Activated CD8-positive, alpha-beta memory T cell treated with anti-CD3 and anti-CD28 coated beads, Interleukin-2, amount 10 ng/mL, durations not matched to agents 7 days and 5 days (primary cell): ENCODE measurements around the gene DHX15. TPM values are rescaled to one million over a fixed set of nuclear protein-coding genes. Genes with fewer than 3 reads are reported as not detected.
"Not testable (repeated sequence)": the region's sequence is repeated elsewhere in the genome, so short reads cannot be mapped to it uniquely, and the experiment has no call there.

Experiments
- ATAC-seq: fragments of 150-1000 bp; cut with Tn5 transposase; one replicate; pipeline ENCODE4 v1.10.0; 2021; ENCODE audit warnings: moderate library complexity
- CTCF ChIA-PET: fragments of 350-600 bp; sonication (Branson Sonifier 250); formaldehyde crosslinking; loops from one replicate; lab custom pipeline; 2021; ENCODE audit warnings: antibody characterized with exemption; lab: Charles Lee
- DNase-seq: peaks from one replicate; pipeline ENCODE4 v3.0.0-alpha.2; 2020
- H3K27ac Mint-ChIP-seq: one replicate; pipeline ENCODE4 v1.8.0; 2021; ENCODE audit warnings: mild to moderate bottlenecking, mixed read lengths
- H3K27me3 Mint-ChIP-seq: one replicate; pipeline ENCODE4 v1.8.0; 2021; ENCODE audit warnings: mixed read lengths
- H3K36me3 Mint-ChIP-seq: one replicate; pipeline ENCODE4 v1.8.0; 2021; ENCODE audit warnings: mild to moderate bottlenecking, mixed read lengths
- H3K4me1 Mint-ChIP-seq: one replicate; pipeline ENCODE4 v1.8.0; 2021; ENCODE audit warnings: mixed read lengths
- H3K4me3 Mint-ChIP-seq: one replicate; pipeline ENCODE4 v1.8.0; 2021; ENCODE audit warnings: mild to moderate bottlenecking, moderate library complexity, mixed read lengths
- H3K9me3 Mint-ChIP-seq: one replicate; pipeline ENCODE4 v1.8.0; 2022; ENCODE audit warnings: low read depth, mixed read lengths
- total RNA-seq, 2 experiments: library from RNA; stranded (reverse); gene quantifications; one replicate each; pipeline ENCODE4 v1.2.3, GENCODE V29; 2021

Gene DHX15
- total RNA-seq, 2 experiments from 2014 or later, result 180 to 196 TPM

DNA sequence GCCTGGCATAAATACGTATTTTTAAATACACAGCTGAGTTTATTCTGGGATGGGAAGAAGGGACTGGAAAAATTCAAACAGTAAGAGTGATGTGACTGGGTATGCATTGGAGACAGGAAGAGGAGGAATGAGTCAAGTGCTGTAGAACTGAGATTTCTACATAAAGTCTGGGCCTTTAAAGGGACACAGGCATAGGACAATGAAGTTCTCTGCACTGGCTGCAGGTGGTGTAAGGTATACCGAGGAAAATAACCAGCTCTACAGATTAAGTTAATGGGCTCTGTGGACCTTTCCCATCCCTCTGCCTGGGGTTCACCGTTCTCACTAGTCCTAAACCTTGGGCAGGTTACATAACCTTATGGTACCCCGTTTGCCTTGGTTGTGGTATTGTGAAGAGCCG, 68.7 kb downstream of the DHX15 start:
- ATAC-seq, result no peak

DNA sequence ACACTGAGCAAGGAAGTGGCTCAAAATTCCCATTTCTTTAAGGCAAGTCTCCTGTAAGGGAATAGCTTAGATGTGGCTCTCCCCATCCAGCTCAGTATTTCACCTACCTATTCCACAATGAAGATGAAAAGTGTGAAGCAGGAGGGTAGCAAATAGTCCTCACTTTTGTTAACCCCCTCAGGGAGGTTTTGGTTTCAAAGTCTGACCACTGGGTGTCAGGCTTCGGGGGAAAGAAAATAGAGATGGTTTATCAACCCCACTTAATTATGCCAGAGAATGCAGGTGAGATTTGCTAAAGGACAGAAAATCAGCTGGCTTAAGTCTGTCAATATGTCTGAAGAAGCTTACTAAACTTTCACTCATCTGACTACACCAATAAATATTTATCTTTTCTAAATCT, 69.5 kb downstream of the DHX15 start:
- no peak overlapping the region for H3K27ac Mint-ChIP-seq
- ATAC-seq, result no peak
- DNase-seq, result no peak
- H3K27me3 Mint-ChIP-seq, result no peaks in the 10 kb centered on the region
- H3K36me3 Mint-ChIP-seq, result peaks cover 24% of the 10 kb centered on the region
- H3K9me3 Mint-ChIP-seq, result no peaks in the 10 kb centered on the region
- CTCF ChIA-PET, result interaction anchor here (0.7 to 2.0 kb wide), 5 partner anchors 10 to 37 kb away, joined by 3 to 12 read pairs (median 3); no protein-coding TSS in a partner anchor
- H3K4me1 Mint-ChIP-seq, result peaks cover 2% of the 10 kb centered on the region
- no peak overlapping the region for H3K4me3 Mint-ChIP-seq

More for the DNA sequence above, 68.7 kb downstream of the DHX15 start:
- Mint-ChIP-seq H3K4me3 (no peak overlapping the region), H3K27me3 (no peaks in the 10 kb centered on the region), H3K36me3 (peaks cover 30% of the 10 kb centered on the region), H3K4me1 (peaks cover 4% of the 10 kb centered on the region), H3K9me3 (no peaks in the 10 kb centered on the region), H3K27ac (no peak overlapping the region)
- CTCF ChIA-PET, result interaction anchor here (1.8 to 2.0 kb wide), 2 partner anchors 9 to 36 kb away, joined by 4 to 12 read pairs; no protein-coding TSS in a partner anchor
- DNase-seq, result no peak

DNA sequence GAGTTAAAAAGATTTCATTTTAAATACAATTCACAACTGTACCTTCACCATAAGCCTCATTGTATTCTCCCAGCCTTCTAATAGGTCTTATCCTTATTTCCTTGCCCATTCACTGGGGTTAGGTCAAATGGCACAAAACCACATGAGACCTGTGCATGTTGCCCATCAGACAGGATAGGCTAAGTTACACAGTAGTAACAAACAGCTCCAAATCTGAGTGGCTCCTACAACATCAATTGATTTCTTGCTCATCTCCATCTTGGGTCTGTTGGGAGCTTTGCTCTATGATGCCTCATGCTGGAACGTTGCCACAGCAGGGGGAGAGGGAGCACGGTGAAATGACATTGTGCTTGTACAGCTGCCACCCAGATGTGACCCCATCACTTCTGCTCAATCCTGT, 70.6 kb downstream of the DHX15 start:
- CTCF ChIA-PET, result interaction anchor here (1.3 kb wide), 2 partner anchors 15 to 25 kb away, joined by 3 to 4 read pairs; no protein-coding TSS in a partner anchor
- no peaks in the 10 kb centered on the region for H3K9me3 Mint-ChIP-seq
- no peak overlapping the region for H3K4me3 Mint-ChIP-seq

DNA sequence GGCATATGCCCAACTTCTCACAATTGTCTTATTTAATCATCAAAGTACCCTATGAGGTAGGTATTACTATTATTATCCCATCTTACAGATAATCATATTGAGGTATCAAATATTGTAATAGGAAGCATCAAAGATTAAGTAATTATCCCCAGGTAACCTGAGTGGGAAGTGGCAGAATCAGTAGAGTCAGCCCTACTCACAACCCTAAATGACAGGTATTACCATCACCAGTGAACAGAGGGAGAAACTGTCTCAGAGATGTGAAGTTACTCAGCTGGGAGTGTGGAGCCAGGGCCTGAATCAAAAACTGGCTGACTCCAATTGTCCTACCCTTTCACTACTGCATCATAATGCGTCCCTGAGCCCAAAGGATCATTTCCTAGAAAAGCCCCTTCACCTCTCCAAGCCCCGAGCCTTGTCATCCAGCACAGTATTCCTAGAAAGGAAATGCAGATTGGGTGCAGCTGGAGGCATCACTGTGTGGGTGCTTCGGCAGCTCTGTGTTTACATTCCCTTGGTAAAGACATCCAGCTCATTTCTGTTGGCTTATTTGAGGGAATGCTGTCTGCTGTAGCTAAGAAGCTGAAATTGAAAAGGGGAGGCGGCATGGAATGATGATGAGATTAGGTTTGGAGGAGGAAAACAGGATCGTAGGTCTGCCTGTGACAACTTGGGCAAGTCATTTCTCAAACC, 72.8 kb downstream of the DHX15 start:
- CTCF ChIA-PET, result no interaction called here
- no peaks in the 10 kb centered on the region for H3K27me3 Mint-ChIP-seq
- ATAC-seq, result no peak
- DNase-seq, result no peak
- peaks cover 10% of the 10 kb centered on the region for H3K36me3 Mint-ChIP-seq
- H3K27ac Mint-ChIP-seq, result no peak overlapping the region
- no peaks in the 10 kb centered on the region for H3K4me1 Mint-ChIP-seq
- H3K4me3 Mint-ChIP-seq, result no peak overlapping the region
- H3K9me3 Mint-ChIP-seq, result no peaks in the 10 kb centered on the region

More for the DNA sequence above, 70.6 kb downstream of the DHX15 start:
- H3K4me1 Mint-ChIP-seq, result no peaks in the 10 kb centered on the region
- ATAC-seq, result no peak
- no peaks in the 10 kb centered on the region for H3K27me3 Mint-ChIP-seq
- no peak for DNase-seq
- peaks cover 17% of the 10 kb centered on the region for H3K36me3 Mint-ChIP-seq
- H3K27ac Mint-ChIP-seq, result no peak overlapping the region

DNA sequence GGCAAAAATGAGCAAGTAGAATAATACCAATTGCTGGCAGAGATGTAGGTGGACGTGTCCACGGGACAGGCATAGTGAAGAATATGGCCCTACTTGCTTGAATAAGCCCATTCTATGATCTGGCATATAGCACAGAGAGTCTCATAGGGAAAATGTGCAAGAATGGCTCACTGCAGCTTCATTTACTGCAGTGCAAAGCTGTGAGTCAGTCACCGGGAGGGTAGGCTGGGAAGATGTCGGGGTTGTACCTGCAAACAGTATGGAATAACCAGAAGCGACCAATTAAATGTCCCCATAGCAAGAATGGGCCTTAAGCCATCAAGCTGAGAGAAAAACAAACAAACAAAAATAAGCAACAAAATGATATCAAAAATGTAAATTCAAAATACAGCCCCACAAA, 74.3 kb downstream of the DHX15 start:
- Mint-ChIP-seq H3K27ac (no peak overlapping the region), H3K36me3 (peaks cover 6% of the 10 kb centered on the region), H3K4me1 (no peaks in the 10 kb centered on the region), H3K4me3 (no peak overlapping the region), H3K9me3 (no peaks in the 10 kb centered on the region), H3K27me3 (no peaks in the 10 kb centered on the region)
- ATAC-seq, result no peak
- DNase-seq, result no peak
- CTCF ChIA-PET, result no interaction called here

DNA sequence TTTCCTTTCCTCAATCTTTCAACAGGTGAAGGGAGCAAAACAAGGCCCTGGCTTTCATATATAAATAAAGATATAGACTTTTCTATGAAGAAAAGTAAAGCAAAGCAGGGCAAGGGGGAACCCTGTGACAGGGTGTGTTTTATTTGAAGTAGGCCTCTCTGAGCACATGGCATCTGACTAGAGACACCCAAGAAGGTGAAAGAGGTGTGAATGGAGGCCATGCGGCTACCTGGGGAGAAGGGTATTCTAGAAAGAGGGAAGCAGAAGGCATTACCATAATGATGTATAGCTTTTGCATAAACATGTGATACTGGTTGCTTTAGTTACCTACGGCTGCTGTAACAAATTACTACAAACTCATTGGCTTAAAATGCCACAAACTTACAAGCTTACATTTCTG, 75.8 kb downstream of the DHX15 start:
- Mint-ChIP-seq H3K4me1 (no peaks in the 10 kb centered on the region), H3K4me3 (no peak overlapping the region), H3K27ac (no peak overlapping the region), H3K27me3 (no peaks in the 10 kb centered on the region), H3K9me3 (no peaks in the 10 kb centered on the region), H3K36me3 (no peaks in the 10 kb centered on the region)
- ATAC-seq (no peak), DNase-seq (no peak)
- CTCF ChIA-PET, result interaction anchor here (1.5 kb wide), 1 partner anchor 31 kb away, joined by 4 read pairs; no protein-coding TSS in a partner anchor

DNA sequence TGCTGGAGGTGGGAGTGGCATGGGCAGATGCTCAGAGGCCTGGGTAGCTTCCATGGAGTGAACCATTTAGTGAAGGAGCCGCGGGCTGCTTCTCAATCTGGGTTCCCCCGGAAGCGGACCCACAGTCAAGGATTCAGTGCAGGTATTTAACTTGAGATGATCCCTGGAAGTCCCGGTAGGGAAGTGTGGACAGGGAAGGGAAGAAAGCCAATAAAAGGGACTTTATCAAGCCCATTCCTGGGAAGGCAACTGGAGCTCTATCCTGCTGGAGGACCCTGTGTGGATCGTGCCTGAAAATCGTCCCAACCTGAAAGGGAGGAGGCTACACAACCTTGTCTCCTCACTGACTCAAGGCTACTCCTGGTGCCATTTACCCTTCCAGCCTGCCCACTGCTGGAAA, 76.9 kb downstream of the DHX15 start:
- Mint-ChIP-seq H3K4me1 (no peaks in the 10 kb centered on the region), H3K4me3 (no peak overlapping the region), H3K27me3 (no peaks in the 10 kb centered on the region), H3K27ac (no peak overlapping the region), H3K36me3 (no peaks in the 10 kb centered on the region), H3K9me3 (no peaks in the 10 kb centered on the region)
- no peak for ATAC-seq
- DNase-seq, result no peak
- CTCF ChIA-PET, result interaction anchor here (1.5 kb wide), 1 partner anchor 32 kb away, joined by 4 read pairs; no protein-coding TSS in a partner anchor

DNA sequence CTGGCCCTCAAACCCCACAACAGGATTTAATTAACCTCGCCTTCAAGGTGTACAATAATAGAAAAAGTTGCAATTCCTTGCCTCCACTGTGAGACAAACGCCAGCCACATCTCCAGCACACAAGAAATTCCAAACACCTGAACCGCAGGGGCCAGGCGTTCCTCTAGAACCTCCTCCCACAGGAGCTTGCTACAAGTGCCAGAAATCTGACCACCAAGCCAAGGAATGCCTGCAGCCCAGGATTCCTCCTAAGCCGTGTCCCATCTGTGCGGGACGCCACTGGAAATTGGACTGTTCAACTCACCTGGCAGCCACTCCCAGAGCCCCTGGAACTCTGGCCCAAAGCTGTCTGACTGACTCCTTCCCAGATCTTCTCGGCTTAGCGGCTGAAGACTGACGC, 81.3 kb downstream of the DHX15 start:
- H3K4me3 Mint-ChIP-seq, CTCF ChIA-PET, H3K27me3 Mint-ChIP-seq, DNase-seq, H3K27ac Mint-ChIP-seq, H3K36me3 Mint-ChIP-seq, ATAC-seq, H3K4me1 Mint-ChIP-seq, H3K9me3 Mint-ChIP-seq: not testable (repeated sequence)

DNA sequence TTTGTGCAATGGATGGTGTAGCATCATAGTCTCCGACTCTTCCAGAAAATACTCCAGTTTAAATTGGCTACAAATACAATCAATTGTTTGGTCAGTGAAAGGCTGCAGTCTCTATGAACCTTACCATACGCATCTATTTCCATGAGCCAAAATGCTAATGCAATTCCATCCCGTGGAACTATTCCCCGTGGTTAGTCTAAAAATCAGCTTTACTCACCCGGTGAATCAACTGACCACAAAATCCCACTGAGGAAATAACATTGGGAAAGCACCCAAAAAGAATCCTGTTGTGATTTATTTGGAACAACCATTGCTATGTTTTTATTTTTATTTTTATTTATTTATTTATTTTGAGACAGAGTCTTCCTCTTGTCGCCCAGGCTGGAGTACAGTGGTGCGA, 87.1 kb downstream of the DHX15 start:
- Mint-ChIP-seq H3K36me3 (no peaks in the 10 kb centered on the region), H3K4me1 (no peaks in the 10 kb centered on the region), H3K4me3 (no peak overlapping the region), H3K27me3 (no peaks in the 10 kb centered on the region), H3K9me3 (no peaks in the 10 kb centered on the region), H3K27ac (no peak overlapping the region)
- DNase-seq (no peak), ATAC-seq (no peak)
- CTCF ChIA-PET, result no interaction called here

DNA sequence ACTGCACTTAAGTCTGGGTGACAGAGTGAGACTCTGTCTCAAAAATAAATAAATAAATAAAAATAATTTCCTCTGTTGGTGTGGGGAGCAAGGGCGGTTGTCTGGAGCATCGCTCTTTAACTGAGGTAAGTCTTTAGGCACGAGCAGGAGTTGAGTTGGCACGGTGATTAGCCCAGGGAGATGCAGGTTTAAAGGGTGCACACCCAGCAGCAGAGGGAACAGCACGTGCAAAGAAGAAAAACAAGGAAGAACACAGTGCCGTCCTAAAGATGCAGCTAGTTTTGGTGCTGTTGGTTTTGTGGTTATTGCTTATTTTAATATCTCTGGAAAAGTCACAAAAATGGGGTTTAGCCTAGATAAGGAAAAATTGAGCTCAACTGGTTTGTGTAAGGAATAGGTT, 87.8 kb downstream of the DHX15 start:
- Mint-ChIP-seq H3K4me3 (no peak overlapping the region), H3K27ac (no peak overlapping the region), H3K4me1 (no peaks in the 10 kb centered on the region), H3K27me3 (no peaks in the 10 kb centered on the region), H3K9me3 (no peaks in the 10 kb centered on the region), H3K36me3 (no peaks in the 10 kb centered on the region)
- CTCF ChIA-PET, result no interaction called here
- DNase-seq (no peak), ATAC-seq (no peak)

DNA sequence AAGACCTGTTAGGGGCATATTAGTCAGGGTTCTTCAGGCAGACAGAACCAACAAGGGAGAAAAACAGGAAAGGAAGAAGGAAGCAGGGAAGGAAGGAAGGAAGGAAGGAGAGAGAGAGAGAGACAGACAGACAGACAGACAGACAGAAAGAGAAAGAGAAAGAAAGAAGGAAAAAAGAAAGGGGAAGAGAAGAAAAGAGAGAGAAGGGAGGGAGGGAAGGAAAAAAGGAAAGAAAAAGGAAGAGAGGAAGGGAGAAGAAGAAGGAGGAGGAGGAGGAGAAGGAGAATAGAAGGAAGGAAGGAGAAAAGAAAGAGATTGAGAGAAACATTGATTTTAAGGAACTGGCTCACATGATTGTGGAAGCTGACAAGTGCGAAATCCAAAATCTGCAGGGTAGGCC, 89.0 kb downstream of the DHX15 start:
- Mint-ChIP-seq H3K4me3 (no peak overlapping the region), H3K9me3 (no peaks in the 10 kb centered on the region), H3K27me3 (peaks cover 2% of the 10 kb centered on the region), H3K4me1 (no peaks in the 10 kb centered on the region), H3K27ac (no peak overlapping the region), H3K36me3 (no peaks in the 10 kb centered on the region)
- ATAC-seq (no peak), DNase-seq (no peak)
- CTCF ChIA-PET, result no interaction called here

DNA sequence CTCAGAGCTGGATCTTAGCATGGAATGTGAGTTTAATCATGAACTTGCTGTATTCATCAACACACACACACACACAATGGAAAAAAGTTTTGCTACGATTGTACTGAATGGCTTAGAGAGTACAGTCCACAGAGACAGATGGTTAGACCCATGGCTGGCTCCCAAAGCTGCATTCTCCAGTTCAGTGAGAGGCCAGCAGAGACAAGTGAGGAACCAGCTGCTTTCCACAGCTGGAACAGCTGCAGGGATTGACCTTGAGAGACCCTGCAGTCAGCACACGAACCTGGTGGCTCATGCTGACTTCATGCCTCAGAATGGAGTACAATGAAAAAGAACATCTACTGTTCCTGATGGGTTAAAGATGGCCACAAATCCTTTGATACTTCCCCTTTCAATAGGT, 94.5 kb downstream of the DHX15 start:
- Mint-ChIP-seq H3K4me3 (no peak overlapping the region), H3K9me3 (no peaks in the 10 kb centered on the region), H3K27ac (no peak overlapping the region), H3K27me3 (peaks cover 26% of the 10 kb centered on the region), H3K36me3 (no peaks in the 10 kb centered on the region), H3K4me1 (no peaks in the 10 kb centered on the region)
- ATAC-seq (no peak), DNase-seq (no peak)
- CTCF ChIA-PET, result interaction anchor here (0.7 to 1.7 kb wide), 4 partner anchors 14 to 198 kb away, joined by 3 to 5 read pairs (median 4); no protein-coding TSS in a partner anchor

DNA sequence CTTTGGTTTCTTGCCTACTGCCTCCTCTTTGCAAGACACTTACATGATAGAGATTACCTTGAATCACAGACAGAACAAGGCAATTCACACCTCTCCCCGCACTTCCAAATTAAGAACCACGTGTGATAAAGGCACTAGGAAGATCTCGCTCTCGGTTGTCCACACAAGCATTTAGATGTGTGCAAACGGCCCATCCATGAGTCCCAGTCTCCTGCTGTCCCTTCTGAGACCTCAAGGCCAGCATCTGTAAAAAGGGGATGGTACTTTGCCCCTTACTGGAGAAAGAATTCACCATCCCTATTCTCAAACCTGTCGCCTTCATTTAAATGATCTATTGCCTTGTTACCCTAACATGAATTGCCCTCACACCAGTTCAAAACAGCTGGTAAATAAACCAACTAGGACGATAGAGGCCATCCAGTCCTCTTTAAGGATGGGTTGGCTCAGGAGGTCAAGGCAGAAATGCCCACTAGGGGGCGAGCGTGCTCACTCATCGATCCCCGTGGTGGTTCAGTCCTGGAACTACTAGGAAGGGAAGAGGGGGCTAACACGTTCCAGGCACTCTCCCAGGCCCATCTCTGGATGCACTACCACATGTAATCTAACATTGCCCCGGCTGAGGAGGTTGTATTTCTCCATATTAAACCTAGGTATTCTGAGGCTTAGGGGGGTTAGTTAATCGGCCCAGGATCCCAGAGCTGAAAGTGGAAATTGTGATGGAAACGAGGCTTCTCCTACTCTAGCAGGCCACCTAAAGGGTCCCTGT, 95.8 kb downstream of the DHX15 start:
- CTCF ChIA-PET, result interaction anchor here (0.5 to 1.7 kb wide), 12 partner anchors 11 to 492 kb away, joined by 3 to 5 read pairs (median 4); no protein-coding TSS in a partner anchor
- Mint-ChIP-seq H3K4me3 (no peak overlapping the region), H3K27ac (no peak overlapping the region), H3K27me3 (peaks cover 28% of the 10 kb centered on the region), H3K36me3 (no peaks in the 10 kb centered on the region), H3K4me1 (no peaks in the 10 kb centered on the region), H3K9me3 (no peaks in the 10 kb centered on the region)
- ATAC-seq (peak; percentile 70), DNase-seq (peak; percentile 72)
